ENCODE results near the gene GFRA4. TPM values are rescaled to one million over a fixed set of nuclear protein-coding genes. Genes with fewer than 3 reads are reported as not detected.

GFRA4 gene
- total RNA-seq, 1 experiment from 2014 or later = not detected

GRCh38 chr20:3611901-3612300 lies 51.3 kb downstream of the GFRA4 start:
- Histone ChIP-seq H3K4me1 (ENCODE audit: insufficient read depth, low read length) (peaks cover 3% of the 10 kb centered on the region), H3K18ac (ENCODE audit: insufficient read length, low read depth, low read length) (no peak overlapping the region), H3K23ac (ENCODE audit: insufficient read length, low read depth, low read length) (no peak overlapping the region), H3K14ac (ENCODE audit: insufficient read depth, low read length) (no peak overlapping the region), H2BK5ac (ENCODE audit: insufficient read length, low read length) (no peak overlapping the region), H3K79me2 (ENCODE audit: insufficient read depth, low read length) (no peaks in the 10 kb centered on the region), H3K23me2 (ENCODE audit: insufficient read length, low read depth, low read length, poor library complexity, severe bottlenecking) (no peaks in the 10 kb centered on the region), H4K8ac (replicated peaks; ENCODE audit: insufficient read length, low read depth, low read length) (no peak overlapping the region), H3K4me2 (ENCODE audit: insufficient read depth, insufficient read length, low read length) (no peak overlapping the region), H3K9ac (ENCODE audit: extremely low read depth, insufficient read length, low read length) (no peak overlapping the region), H3K4ac (ENCODE audit: low read depth, low read length) (no peak overlapping the region), H4K20me1 (ENCODE audit: control insufficient read depth, insufficient read depth, insufficient read length) (no peaks in the 10 kb centered on the region), H2BK12ac (ENCODE audit: insufficient read length, low read depth, low read length) (no peak overlapping the region), H2BK120ac (ENCODE audit: low read depth, low read length, poor library complexity, severe bottlenecking) (no peak overlapping the region), H2AK5ac (ENCODE audit: insufficient read length, low read length) (no peak overlapping the region), H2BK20ac (ENCODE audit: low read depth, low read length, poor library complexity, severe bottlenecking) (no peak overlapping the region), H3K27me3 (ENCODE audit: insufficient read depth, low read length) (no peaks in the 10 kb centered on the region), H3T11ph (ENCODE audit: low read length) (no peak overlapping the region), H4K91ac (ENCODE audit: insufficient read length, low read depth, low read length) (no peak overlapping the region), H2AFZ (ENCODE audit: low read length) (no peak overlapping the region), H3K27ac (ENCODE audit: insufficient read length, low read depth, low read length) (no peak overlapping the region), H4K5ac (ENCODE audit: insufficient read length, low read depth, low read length) (no peak overlapping the region), H3K56ac (ENCODE audit: insufficient read length, low read depth, low read length) (no peak overlapping the region), H2BK15ac (ENCODE audit: low read depth, low read length) (no peak overlapping the region), H3K9me3 (ENCODE audit: control insufficient read depth, low read depth, low read length) (no peaks in the 10 kb centered on the region), H3K79me1 (ENCODE audit: insufficient read depth, low read depth, low read length, poor library complexity, severe bottlenecking) (no peaks in the 10 kb centered on the region)
- H3K9me3 Mint-ChIP-seq = no peaks in the 10 kb centered on the region
- peaks cover 13 to 16% of the 10 kb centered on the region in 2 experiments for H3K4me1 Mint-ChIP-seq
- no peak overlapping the region for H3K4me3 Mint-ChIP-seq
- no peaks in the 10 kb centered on the region for H3K36me3 Mint-ChIP-seq (ENCODE audit: insufficient read depth in 1 of 3, low read depth in 3 of 3)
- WGBS (ENCODE audit: extremely low coverage, insufficient read length, low lambda C conversion rate) = no CpG with 5 or more reads among the region's 1 CpG
- no peaks in the 10 kb centered on the region for H3K27me3 Mint-ChIP-seq (ENCODE audit: low read depth)
- TF ChIP-seq CTCF (conservative IDR thresholded peaks at IDR 0.05) = no peak
- no peak overlapping the region for H3K27ac Mint-ChIP-seq
- no peak for DNase-seq

Other genes starting within 250 kb of the GFRA4 start
- 22.4 and 23.1 TPM in 2 replicates for gene ATRN, start 192.4 kb downstream of the GFRA4 start, total RNA-seq (2021)
- gene ADAM33, start 18.6 kb upstream of the GFRA4 start, total RNA-seq (2021) = 4.0 and 4.4 TPM in 2 replicates
- gene SIGLEC1, start 49.2 kb upstream of the GFRA4 start, total RNA-seq (2021) = not detected in 2 replicates
- gene HSPA12B, start 69.3 kb upstream of the GFRA4 start, total RNA-seq (2021) = 2.7 and 2.9 TPM in 2 replicates
- 79.2 and 80.9 TPM in 2 replicates for gene ADISSP, start 104.4 kb upstream of the GFRA4 start, total RNA-seq (2021)
- 0.22 and 0.24 TPM in 2 replicates for gene SPEF1, start 118.0 kb upstream of the GFRA4 start, total RNA-seq (2021)
- gene CENPB, start 123.3 kb upstream of the GFRA4 start, total RNA-seq (2021) = 63.1 and 64.0 TPM in 2 replicates
- gene CDC25B, start 132.9 kb upstream of the GFRA4 start, total RNA-seq (2021) = 22.9 and 24.0 TPM in 2 replicates
- gene AP5S1, start 157.1 kb upstream of the GFRA4 start, total RNA-seq (2021) = 3.9 and 4.1 TPM in 2 replicates
- 24.2 and 24.3 TPM in 2 replicates for gene MAVS, start 183.4 kb upstream of the GFRA4 start, total RNA-seq (2021)
- 61.0 and 65.4 TPM in 2 replicates for gene PANK2, start 226.0 kb upstream of the GFRA4 start, total RNA-seq (2021)